ENCODE data around the gene CRYBG2.

Gene CRYBG2

GRCh38 chr1:26288311-26288941, 65.5 kb downstream of the CRYBG2 start:
- no peak for DNase-seq (ENCODE audit: extremely low spot score)
- ChIA-PET POLR2A (interaction anchor here (1.5 to 1.6 kb wide), 2 partner anchors 31 to 33 kb away, joined by 4 to 5 read pairs; no protein-coding TSS in a partner anchor), CTCF (interaction anchor here (0.7 to 21.9 kb wide), 13 partner anchors 8 to 251 kb away, joined by 3 to 690 read pairs (median 7); partner anchors contain the start of genes CD52, SH3BGRL3, UBXN11 and ZNF593)
- TF ChIP-seq CTCF (IDR thresholded peaks at IDR 0.05; ENCODE audit: control extremely low read depth, extremely low read depth, low read depth, missing control alignments): no peak

GRCh38 chr1:26287811-26288210, 66.1 kb downstream of the CRYBG2 start:
- TF ChIP-seq CTCF (IDR thresholded peaks at IDR 0.05; ENCODE audit: control extremely low read depth, extremely low read depth, low read depth, missing control alignments): no peak
- ChIA-PET POLR2A (interaction anchor here (1.5 to 1.6 kb wide), 2 partner anchors 32 to 33 kb away, joined by 4 to 5 read pairs; no protein-coding TSS in a partner anchor), CTCF (interaction anchor here (1.2 to 21.9 kb wide), 9 partner anchors 8 to 129 kb away, joined by 7 to 690 read pairs (median 19); partner anchors contain the start of genes CD52, SH3BGRL3 and UBXN11)
- no peak for DNase-seq (ENCODE audit: extremely low spot score)

- ChIA-PET POLR2A (interaction anchor here (1.1 kb wide), 1 partner anchor 31 kb away, joined by 3 read pairs; the partner anchor contains the start of gene CD52), CTCF (interaction anchor here (1.1 to 21.9 kb wide), 8 partner anchors 8 to 129 kb away, joined by 3 to 690 read pairs (median 50); partner anchors contain the start of genes CD52, SH3BGRL3 and UBXN11)
- TF ChIP-seq CTCF (IDR thresholded peaks at IDR 0.05; ENCODE audit: control extremely low read depth, extremely low read depth, low read depth, missing control alignments): no peak
- peak; percentile 58 for DNase-seq (ENCODE audit: extremely low spot score)
Measured at GRCh38 chr1:26287033-26287711, 66.8 kb downstream of the CRYBG2 start.

GRCh38 chr1:26286064-26286416, 67.9 kb downstream of the CRYBG2 start:
- CTCF ChIA-PET: interaction anchor here (0.7 to 21.9 kb wide), 21 partner anchors 10 to 198 kb away, joined by 3 to 690 read pairs (median 7); partner anchors contain the start of genes CD52, CEP85 and UBXN11
- DNase-seq (ENCODE audit: extremely low spot score): no peak
- POLR2A ChIA-PET: interaction anchor here (1.1 to 2.1 kb wide), 2 partner anchors 32 to 33 kb away, joined by 3 to 13 read pairs; partner anchors contain the start of gene CD52
- no peak for TF ChIP-seq CTCF (IDR thresholded peaks at IDR 0.05; ENCODE audit: control extremely low read depth, extremely low read depth, low read depth, missing control alignments)

- peak; percentile 43 for TF ChIP-seq CTCF (IDR thresholded peaks at IDR 0.05; ENCODE audit: control extremely low read depth, extremely low read depth, low read depth, missing control alignments)
- DNase-seq (ENCODE audit: extremely low spot score): peak; percentile 59
- ChIA-PET CTCF (interaction anchor here (0.7 to 21.9 kb wide), 30 partner anchors 9 to 198 kb away, joined by 3 to 690 read pairs (median 6); partner anchors contain the start of genes CD52, CEP85 and UBXN11), POLR2A (interaction anchor here (2.1 kb wide), 1 partner anchor 33 kb away, joined by 13 read pairs; the partner anchor contains the start of gene CD52)
Measured at GRCh38 chr1:26285366-26286063, 68.4 kb downstream of the CRYBG2 start.
